Stimulated activated CD8-positive, alpha-beta memory T cell treated with anti-CD3 and anti-CD28 coated beads, Interleukin-15, amount 100 ng/mL, for 4 hours (primary cell): ENCODE results near the gene LCP1.
"Not testable (repeated sequence)": the region's sequence is repeated elsewhere in the genome, so short reads cannot be mapped to it uniquely, and the experiment has no call there.

Source experiments
- DNase-seq, 2 donors: peaks; one replicate each; pipeline ENCODE4 v3.0.0-alpha.2; 2020; ENCODE audit warnings: low read depth in 2 of 2

LCP1 gene

GRCh38 chr13:46182491-46182877 is 507 bp upstream of the LCP1 start:
- no peak for DNase-seq

DNA sequence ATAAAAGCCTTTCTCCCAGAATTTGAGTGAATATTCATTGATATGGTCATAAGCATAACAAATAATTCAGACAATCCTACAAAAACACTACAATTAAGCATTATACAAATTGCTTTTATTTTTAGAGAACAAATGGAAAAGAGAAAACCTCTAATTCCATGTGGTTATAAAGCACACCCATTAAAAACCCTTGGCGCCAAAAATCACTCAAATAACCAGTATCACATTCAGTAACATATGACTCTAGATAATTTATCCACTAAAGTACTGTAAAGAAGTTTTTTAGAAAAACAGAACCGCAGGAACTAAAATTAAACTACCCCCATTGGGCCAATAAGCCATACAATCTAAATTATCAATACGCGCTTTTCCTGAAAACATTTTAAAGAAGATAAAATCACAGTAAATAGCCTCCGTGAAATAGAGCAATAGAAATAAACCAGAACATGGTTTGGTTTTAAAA is 569 bp downstream of the LCP1 start:
- no peak for DNase-seq

GRCh38 chr13:46179969-46180763 is 1.8 kb downstream of the LCP1 start:
- DNase-seq, result no peak

DNA sequence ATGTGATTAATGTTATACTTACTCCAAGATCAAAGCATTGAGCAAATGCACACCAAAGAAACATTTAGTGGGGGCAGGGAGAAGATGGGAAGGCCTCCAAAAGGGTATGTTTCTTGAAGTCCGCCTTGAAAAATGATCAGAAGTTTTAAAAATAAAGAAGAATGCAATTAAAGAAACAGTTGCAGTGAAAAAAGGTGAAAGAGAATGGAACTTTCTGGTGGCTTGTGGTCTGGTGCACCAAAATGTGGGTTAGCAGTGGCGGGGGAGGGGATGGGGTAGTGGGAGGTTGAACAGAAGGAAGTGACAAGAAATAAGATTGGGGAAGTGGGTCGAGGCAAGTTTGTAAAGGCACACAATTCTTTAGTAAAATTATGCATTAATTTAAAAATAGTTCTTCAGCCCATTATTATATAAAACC is 2.5 kb downstream of the LCP1 start:
- peak; percentile 54 to 72 for DNase-seq

- DNase-seq, result no peak
These were observed 3.2 kb downstream of the LCP1 start for GRCh38 chr13:46178821-46179220.

GRCh38 chr13:46178143-46178542 is 3.8 kb downstream of the LCP1 start:
- DNase-seq, result no peak

DNA sequence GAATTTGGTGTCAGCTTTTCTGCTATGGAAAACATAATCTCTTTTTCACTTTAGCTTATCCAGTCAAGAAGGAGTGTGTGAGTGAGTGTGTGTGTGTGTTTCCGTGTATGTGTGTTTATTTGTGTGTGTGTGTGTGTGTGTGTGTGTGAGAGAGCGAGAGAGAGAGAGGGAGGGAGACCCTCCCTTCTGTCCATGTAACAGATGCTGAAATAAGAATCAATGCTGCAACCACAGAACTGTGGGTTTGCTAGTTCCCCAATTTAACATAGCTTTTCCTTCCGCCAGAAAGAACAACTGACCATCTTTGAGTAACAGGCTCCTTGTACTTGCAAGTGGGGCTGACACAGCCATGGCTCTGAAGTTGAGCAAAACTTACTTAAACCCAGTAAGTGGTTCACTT is 5.2 kb downstream of the LCP1 start:
- DNase-seq, result no peak

GRCh38 chr13:46173656-46174055 is 8.3 kb downstream of the LCP1 start:
- no peak for DNase-seq

- DNase-seq, result no peak
These were observed 9.4 kb downstream of the LCP1 start for GRCh38 chr13:46172531-46172991.

DNA sequence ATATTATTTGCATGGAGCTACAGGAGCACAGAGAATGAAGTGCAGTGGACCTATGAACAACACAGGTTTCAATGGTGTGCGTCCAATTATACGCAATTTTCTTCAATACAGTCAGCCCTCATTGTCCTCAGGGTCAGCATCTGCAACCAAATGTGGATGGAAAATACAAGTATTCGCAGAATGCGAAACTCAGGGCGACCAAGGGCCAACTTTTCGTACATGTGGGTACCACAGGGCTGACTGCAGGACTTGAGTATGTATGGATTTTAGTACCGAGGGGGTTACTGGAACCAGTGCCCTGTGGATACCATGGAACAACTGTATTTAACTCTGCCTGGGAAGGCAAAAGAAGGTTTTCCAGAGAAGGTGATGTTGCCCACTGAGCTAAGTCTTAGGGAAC is 10.2 kb downstream of the LCP1 start:
- DNase-seq, result no peak

DNA sequence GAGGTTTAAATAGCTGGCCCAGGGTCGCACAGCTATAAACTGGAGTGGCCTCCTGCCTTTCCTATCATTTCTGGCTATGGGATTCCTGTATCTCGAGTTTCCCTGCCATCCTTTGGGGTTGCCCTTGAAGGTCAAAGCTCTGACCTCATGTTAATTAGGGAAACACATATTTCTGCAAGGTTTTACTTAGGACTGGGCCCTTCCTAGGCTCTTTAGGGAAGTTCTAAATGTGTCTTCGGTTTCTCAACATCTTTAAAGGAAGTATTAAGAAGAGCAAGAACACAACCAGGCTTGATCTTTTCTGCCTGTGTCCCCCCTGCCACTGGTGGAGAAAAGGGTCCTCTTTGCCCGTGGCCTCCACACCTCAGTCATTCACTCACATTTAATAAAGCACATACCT is 10.8 kb downstream of the LCP1 start:
- DNase-seq, result no peak

GRCh38 chr13:46170687-46171086 is 11.3 kb downstream of the LCP1 start:
- DNase-seq, result no peak

GRCh38 chr13:46170268-46170667 is 11.7 kb downstream of the LCP1 start:
- no peak for DNase-seq

- no peak for DNase-seq
These were observed 12.2 kb downstream of the LCP1 start for GRCh38 chr13:46169758-46170157.

DNA sequence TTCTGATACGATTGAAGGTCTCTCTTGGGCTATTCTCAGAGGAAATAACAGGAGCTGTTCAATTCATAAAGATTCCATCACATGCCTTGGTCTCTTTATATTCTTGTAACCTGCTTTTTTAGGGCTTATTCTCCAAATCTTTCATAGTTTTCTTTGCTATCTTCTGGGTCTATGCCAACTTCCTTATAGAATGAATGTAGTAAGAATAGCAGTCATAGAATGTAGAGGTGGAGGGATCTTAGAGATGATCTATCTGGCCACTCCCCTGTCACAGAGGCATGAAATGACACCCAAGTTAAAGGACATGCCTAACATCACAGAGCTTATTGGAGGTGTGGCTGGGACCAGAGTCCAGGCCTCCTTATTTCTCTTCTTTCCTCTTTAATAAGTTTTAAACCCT is 13.2 kb downstream of the LCP1 start:
- DNase-seq, result no peak

- DNase-seq, result no peak
These were observed 13.6 kb downstream of the LCP1 start for GRCh38 chr13:46168341-46168740.

DNA sequence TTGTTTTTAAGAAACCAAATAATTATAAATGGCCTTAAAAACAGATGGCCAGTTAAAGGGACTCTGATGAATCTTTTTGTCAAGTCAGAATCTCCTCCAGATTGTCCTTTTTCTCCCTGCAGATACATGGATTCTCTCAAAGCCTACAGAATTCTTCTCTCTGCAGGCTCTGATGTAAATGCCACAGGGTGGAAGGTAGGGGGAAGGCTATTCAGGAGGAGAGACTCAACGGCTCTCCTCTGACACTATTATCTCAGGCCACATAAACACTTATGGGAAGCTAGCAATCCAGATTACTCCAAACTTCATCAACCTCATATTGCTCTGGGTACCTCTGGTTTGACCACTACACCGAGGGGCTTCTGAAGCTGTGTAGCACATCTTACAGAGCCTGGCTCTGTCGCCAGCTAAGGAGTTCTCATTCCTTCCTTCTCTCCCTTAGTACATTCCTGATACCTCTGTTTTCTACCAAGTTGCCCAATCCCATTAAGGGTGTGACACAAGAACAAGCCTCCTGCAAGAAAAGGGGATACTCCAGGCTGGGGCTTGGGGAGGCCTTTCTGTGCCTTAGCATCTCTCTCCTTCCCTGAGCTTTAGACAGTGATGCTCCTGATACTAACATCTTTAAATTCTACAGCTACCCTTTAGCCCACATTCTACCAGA is 14.9 kb downstream of the LCP1 start:
- DNase-seq, result no peak

- no peak for DNase-seq
These were observed 15.8 kb downstream of the LCP1 start for GRCh38 chr13:46166224-46166584.

DNA sequence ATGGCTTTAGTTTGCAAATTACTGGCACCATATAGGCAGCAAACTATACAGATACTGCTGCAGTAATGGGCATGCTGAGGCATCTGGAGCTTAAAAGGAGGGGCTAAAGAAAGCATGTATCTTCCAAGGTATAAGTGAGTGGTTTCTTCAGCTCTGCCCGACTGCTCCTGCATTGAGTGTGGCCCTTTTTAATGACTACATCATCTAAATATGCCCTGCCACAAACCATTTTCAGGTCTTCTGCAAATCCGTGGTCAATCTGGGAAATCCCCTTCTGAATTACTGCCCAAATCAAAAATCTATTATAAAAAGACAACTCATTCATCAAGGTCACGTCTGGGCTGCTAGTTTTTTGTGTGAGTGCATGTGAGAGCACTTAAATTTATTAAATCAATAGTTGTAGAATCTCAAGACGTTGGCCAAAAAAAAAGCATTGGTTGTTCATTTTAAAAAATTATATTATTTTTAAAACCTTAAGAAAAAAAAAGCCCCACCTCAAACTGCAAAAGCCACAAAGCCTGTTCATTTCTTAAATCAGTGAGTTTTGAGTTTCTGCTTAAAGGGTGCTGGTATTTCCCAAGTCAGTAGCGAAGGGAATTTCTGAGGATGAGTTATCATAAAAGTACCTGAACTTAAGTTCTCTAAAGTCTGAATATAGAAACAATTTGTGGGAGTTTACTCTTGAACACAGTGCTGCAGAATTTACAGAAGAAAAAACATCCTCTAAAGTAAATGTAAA is 16.3 kb downstream of the LCP1 start:
- DNase-seq, result no peak

DNA sequence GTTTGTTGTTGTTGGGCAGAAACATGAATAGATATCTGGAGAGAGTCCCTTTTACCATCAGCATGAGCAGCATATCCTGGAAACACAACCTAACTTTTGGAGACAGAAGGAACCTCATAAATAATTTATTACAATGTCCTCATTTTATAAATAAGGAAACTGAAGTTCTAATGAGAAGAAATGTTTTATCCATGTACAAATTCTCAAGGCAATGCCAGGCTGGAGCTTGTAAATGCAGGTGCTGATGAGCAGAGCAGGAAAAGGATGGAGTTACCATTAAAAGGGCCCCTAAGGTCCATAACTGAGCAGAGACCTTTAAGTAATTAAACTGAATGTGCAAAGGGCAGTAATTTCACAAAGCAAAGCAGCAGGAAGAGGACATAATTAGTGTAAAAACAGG is 17.3 kb downstream of the LCP1 start:
- no peak for DNase-seq

DNA sequence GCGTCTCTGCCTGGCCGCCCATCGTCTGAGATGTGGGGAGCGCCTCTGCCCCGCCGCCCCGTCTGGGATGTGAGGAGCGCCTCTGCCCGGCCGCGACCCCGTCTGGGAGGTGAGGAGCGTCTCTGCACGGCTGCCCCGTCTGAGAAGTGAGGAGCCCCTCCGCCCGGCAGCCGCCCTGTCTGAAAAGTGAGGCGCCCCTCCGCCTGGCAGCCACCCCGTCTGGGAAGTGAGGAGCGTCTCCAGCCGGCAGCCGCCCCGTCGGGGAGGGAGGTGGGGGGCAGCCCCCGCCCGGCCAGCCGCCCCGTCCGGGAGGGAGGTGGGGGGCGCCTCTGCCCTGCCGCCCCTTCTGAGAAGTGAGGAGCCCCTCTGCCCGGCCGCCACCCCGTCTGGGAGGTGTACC is 19.2 kb downstream of the LCP1 start:
- not testable (repeated sequence) for DNase-seq

DNA sequence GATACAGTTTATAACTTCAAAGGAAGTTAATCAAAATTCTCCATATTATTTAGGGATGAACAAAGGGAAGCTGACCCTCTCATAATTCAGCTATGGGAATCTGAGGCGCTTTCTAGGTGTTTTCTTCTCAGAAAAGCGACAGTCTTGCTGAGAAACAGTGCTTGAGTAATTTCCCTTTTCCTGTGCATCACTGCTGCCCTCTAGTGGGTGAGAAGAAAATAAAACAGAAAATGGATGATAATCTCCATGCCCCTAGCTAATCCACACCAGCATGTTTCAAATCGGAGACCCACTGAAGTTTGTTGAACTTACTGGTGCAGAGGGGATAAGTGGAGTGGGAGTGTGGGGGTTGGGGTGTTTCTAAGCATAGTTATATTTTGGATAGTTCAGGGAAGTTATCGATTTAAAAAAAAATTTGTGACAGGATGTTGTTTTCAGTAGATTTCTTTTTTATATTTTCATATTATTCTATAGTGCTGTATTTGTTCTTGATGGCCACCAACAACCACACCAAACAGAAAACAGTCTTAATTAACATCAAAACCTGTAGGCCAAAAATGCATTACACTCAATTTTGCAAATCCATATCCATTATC is 21.4 kb downstream of the LCP1 start:
- no peak for DNase-seq
